Gastrocnemius medialis (tissue), 4 donors: Measurements from ENCODE around the gene KRT31. TPM values are rescaled to one million over a fixed set of nuclear protein-coding genes. Genes with fewer than 3 reads are reported as not detected.
A peak's percentile ranks its signal among the peaks of the same experiment; 100 is the strongest.
"Not testable (repeated sequence)": the region's sequence is repeated elsewhere in the genome, so short reads cannot be mapped to it uniquely, and the experiment has no call there.

Experiments
- ATAC-seq, 2 donors: fragments of 150-250 bp; one replicate each; pipeline ENCODE4 v1.9.1; 2016
- DNase-seq, 2 donors: peaks; one replicate each; pipeline ENCODE4 v3.0.0-alpha.2; 2019
- H3K27ac ChIP-seq, 4 donors: fragments of 200-600 bp; sonication (generic); 1 replicate in 1 of 4; 2 replicates in 3 of 4; pipeline ENCODE4 v1.5.1; 2016 to 2018; ENCODE audit warnings: mild to moderate bottlenecking in 2 of 4, moderate library complexity in 1 of 4
- H3K27me3 ChIP-seq, 3 donors: fragments of 200-600 bp; sonication (generic) in 2 of 3; 1 replicate in 1 of 3; 2 replicates in 2 of 3; pipeline versions ENCODE4 v1.5.1 to v1.6.0; 2016 to 2019; ENCODE audit warnings: mild to moderate bottlenecking in 1 of 3, moderate library complexity in 1 of 3
- H3K36me3 ChIP-seq, 2 donors: fragments of 200-600 bp; sonication (generic) in 1 of 2; one replicate each; pipeline ENCODE4 v1.5.1; 2017 to 2018
- H3K4me1 ChIP-seq, 2 donors: fragments of 200-600 bp; sonication (generic) in 1 of 2; one replicate each; pipeline ENCODE4 v1.5.1; 2016 to 2017; ENCODE audit warnings: mild to moderate bottlenecking in 2 of 2
- H3K4me3 ChIP-seq, 4 donors: fragments of 200-600 bp; sonication (generic) in 3 of 4; 1 replicate in 1 of 4; 2 replicates in 3 of 4; pipeline ENCODE4 v1.5.1; 2016 to 2019; ENCODE audit warnings: mild to moderate bottlenecking in 2 of 4
- H3K9me3 ChIP-seq, 3 donors: fragments of 200-600 bp; sonication (generic) in 2 of 3; 1 replicate in 1 of 3; 2 replicates in 2 of 3; pipeline ENCODE4 v1.5.1; 2016 to 2019
- CTCF ChIP-seq, 5 experiments: fragments of 450-650 bp in 3 of 5; fragments of 200-600 bp in 2 of 5; sonication (generic) in 2 of 5; IDR thresholded peaks in 4 of 5; conservative IDR thresholded peaks in 1 of 5; 1 replicate in 4 of 5; 2 replicates in 1 of 5; pipeline ENCODE4 v1.5.1; 2016 to 2019; ENCODE audit warnings: antibody characterized with exemption in 5 of 5, mild to moderate bottlenecking in 3 of 5, moderate library complexity in 3 of 5
- POLR2A ChIP-seq, 2 donors: fragments of 450-650 bp; IDR thresholded peaks; one replicate each; pipeline ENCODE4 v1.6.1; 2017; ENCODE audit warnings: antibody characterized with exemption in 2 of 2, mild to moderate bottlenecking in 2 of 2, moderate library complexity in 2 of 2
- in situ Hi-C, 4 donors: fragments of 200-750 bp; cut with MboI; loops; one replicate each; pipeline versions ENCODE4 v1.15.0 to v1.8.0; 2017; ENCODE audit warnings: low sequenced_read_pairs in 4 of 4
- intact Hi-C: fragments of 100-400 bp; cut with DNase I; formaldehyde crosslinking; loops from one replicate; pipeline ENCODE4 v1.15.1; 2023; ENCODE audit warnings: low total_unique reads
- total RNA-seq, 4 donors: library from RNA; depleted of rRNA; stranded (reverse); fragments of >200 nt; gene quantifications; one replicate each; pipeline versions ENCODE4 v1.1.0 to v1.2.3, GENCODE V29; 2016

The KRT31 gene
- total RNA-seq, 4 donors from 2014 or later = 0.39 to 1.1 (median 0.62) TPM

GRCh38 chr17:41424111-41424635 lies 26.8 kb upstream of the KRT31 start, which contains the start of gene KRT37:
Gene KRT37 (minus strand): TSS chr17:41424585. CDS start chr17:41424523, 62 bp downstream.
- in situ Hi-C loops = no loop called here
- intact Hi-C loops = no loop called here

GRCh38 chr17:41422586-41422985 lies 25.2 kb upstream of the KRT31 start:
- ATAC-seq, H3K9me3 ChIP-seq, H3K4me3 ChIP-seq, H3K36me3 ChIP-seq, intact Hi-C loops, H3K27me3 ChIP-seq, H3K4me1 ChIP-seq, H3K27ac ChIP-seq, DNase-seq, in situ Hi-C loops: not testable (repeated sequence)

More at GRCh38 chr17:41424111-41424635, 26.8 kb upstream of the KRT31 start, which contains the start of gene KRT37:
- ATAC-seq = no peak
- Histone ChIP-seq H3K36me3 (no peaks in the 10 kb centered on the region), H3K4me3 (no peak within 1 kb of the TSS), H3K9me3 (no peaks in the 10 kb centered on the region), H3K4me1 (no peaks in the 10 kb centered on the region), H3K27me3 (no peaks in the 10 kb centered on the region), H3K27ac (no peak within 1 kb of the TSS)
- DNase-seq = no peak
- no peak for TF ChIP-seq CTCF (IDR thresholded peaks at IDR 0.05 in 4 of 5, conservative IDR thresholded peaks at IDR 0.05 in 1 of 5)
- no peak for TF ChIP-seq POLR2A (IDR thresholded peaks at IDR 0.05)

- H3K27me3 ChIP-seq = no peaks in the 10 kb centered on the region
- no peaks in the 10 kb centered on the region for H3K36me3 ChIP-seq
- H3K27ac ChIP-seq = no peak overlapping the region
- no peaks in the 10 kb centered on the region for H3K9me3 ChIP-seq
- TF ChIP-seq POLR2A (IDR thresholded peaks at IDR 0.05) (no peak), CTCF (IDR thresholded peaks at IDR 0.05 in 4 of 5, conservative IDR thresholded peaks at IDR 0.05 in 1 of 5) (no peak)
- in situ Hi-C loops (no loop called here), intact Hi-C loops (no loop called here)
- DNase-seq (no peak), ATAC-seq (no peak)
- H3K4me1 ChIP-seq = no peaks in the 10 kb centered on the region
- H3K4me3 ChIP-seq = no peak overlapping the region
Observed at GRCh38 chr17:41421617-41422016, 24.2 kb upstream of the KRT31 start.

- in situ Hi-C loops (no loop called here), intact Hi-C loops (no loop called here)
- no peaks in the 10 kb centered on the region for H3K9me3 ChIP-seq
- no peak for DNase-seq
- peaks cover 0 to 3% of the 10 kb centered on the region in 2 donors for H3K4me1 ChIP-seq
- H3K36me3 ChIP-seq = no peaks in the 10 kb centered on the region
- peak in 1 of 2 donors; percentile 76 for ATAC-seq
- H3K27ac ChIP-seq = no peak overlapping the region
- H3K27me3 ChIP-seq = no peaks in the 10 kb centered on the region
- no peak overlapping the region for H3K4me3 ChIP-seq
- no peak for TF ChIP-seq POLR2A (IDR thresholded peaks at IDR 0.05)
- TF ChIP-seq CTCF (IDR thresholded peaks at IDR 0.05 in 4 of 5, conservative IDR thresholded peaks at IDR 0.05 in 1 of 5) = no peak
Observed at GRCh38 chr17:41421116-41421515, 23.7 kb upstream of the KRT31 start.

GRCh38 chr17:41420134-41420533 lies 22.7 kb upstream of the KRT31 start:
- TF ChIP-seq CTCF (IDR thresholded peaks at IDR 0.05 in 4 of 5, conservative IDR thresholded peaks at IDR 0.05 in 1 of 5) (no peak), POLR2A (IDR thresholded peaks at IDR 0.05) (no peak)

More at GRCh38 chr17:41420134-41420533, 22.7 kb upstream of the KRT31 start:
- Histone ChIP-seq H3K27me3 (no peaks in the 10 kb centered on the region), H3K4me1 (peaks cover 0 to 11% of the 10 kb centered on the region in 2 donors), H3K9me3 (no peaks in the 10 kb centered on the region), H3K27ac (no peak overlapping the region), H3K36me3 (no peaks in the 10 kb centered on the region), H3K4me3 (no peak overlapping the region)
- ATAC-seq = no peak
- in situ Hi-C loops = no loop called here
- intact Hi-C loops = no loop called here
- DNase-seq = no peak
